ENCODE data around the gene UBXN10.

DNA sequence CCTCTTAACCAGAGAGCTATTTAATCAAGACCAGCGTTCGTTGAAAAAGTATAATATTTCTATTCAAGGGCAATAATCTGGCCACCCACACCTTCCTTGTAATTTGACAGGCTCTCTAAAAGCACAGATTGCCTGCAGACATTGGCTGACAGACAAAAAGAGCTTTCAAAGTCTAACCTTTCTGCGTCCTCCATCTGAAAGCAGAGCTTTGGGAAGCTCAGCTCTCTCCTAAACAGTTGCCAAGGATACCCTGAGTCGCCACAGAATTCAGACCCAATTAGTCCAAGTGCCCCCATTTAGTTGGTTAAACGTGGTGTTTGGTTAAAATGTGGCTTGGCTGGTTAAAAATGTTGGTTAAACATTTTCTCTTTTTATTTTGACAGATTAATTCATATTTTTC lies 34.1 kb downstream of the UBXN10 start:
- TF ChIP-seq RFX5 (IDR thresholded peaks at IDR 0.05; ENCODE audit: low read depth, low read length) (no peak), POLR2A (IDR thresholded peaks at IDR 0.05; ENCODE audit: low read depth, low read length) (no peak)
- TF ChIP-seq, protein P1, sequence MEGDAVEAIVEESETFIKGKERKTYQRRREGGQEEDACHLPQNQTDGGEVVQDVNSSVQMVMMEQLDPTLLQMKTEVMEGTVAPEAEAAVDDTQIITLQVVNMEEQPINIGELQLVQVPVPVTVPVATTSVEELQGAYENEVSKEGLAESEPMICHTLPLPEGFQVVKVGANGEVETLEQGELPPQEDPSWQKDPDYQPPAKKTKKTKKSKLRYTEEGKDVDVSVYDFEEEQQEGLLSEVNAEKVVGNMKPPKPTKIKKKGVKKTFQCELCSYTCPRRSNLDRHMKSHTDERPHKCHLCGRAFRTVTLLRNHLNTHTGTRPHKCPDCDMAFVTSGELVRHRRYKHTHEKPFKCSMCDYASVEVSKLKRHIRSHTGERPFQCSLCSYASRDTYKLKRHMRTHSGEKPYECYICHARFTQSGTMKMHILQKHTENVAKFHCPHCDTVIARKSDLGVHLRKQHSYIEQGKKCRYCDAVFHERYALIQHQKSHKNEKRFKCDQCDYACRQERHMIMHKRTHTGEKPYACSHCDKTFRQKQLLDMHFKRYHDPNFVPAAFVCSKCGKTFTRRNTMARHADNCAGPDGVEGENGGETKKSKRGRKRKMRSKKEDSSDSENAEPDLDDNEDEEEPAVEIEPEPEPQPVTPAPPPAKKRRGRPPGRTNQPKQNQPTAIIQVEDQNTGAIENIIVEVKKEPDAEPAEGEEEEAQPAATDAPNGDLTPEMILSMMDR (conservative IDR thresholded peaks at IDR 0.05; ENCODE audit: low read depth, low read length): no peak

Data from IMR-90 (cell line).